SU-DHL-6 (cell line): ENCODE measurements around the gene AKAP6.

ENCODE experiments used
- H2AFZ ChIP-seq: fragments of 200-600 bp; sonication (generic); 2 replicates; pipeline ENCODE4 v1.6.1; 2014; ENCODE audit warnings: low read depth, mild to moderate bottlenecking, moderate library complexity, mixed read lengths, antibody characterized with exemption, low read length; ENCODE audit not compliant: severe bottlenecking
- H3F3A ChIP-seq: fragments of 200-600 bp; shearing (Covaris generic); 2 replicates; pipeline ENCODE4 v1.6.0; 2016; ENCODE audit warnings: antibody characterized with exemption, mild to moderate bottlenecking; ENCODE audit not compliant: insufficient read depth
- H3K27ac ChIP-seq: fragments of 200-600 bp; sonication (generic); 2 replicates; pipeline ENCODE4 v1.5.1; 2016; ENCODE audit warnings: low read depth, mild to moderate bottlenecking, low read length, moderate library complexity, mixed read lengths
- H3K27me3 ChIP-seq: fragments of 200-600 bp; sonication (generic), shearing (Covaris generic); 2 replicates; pipeline ENCODE4 v1.6.0; 2014; ENCODE audit warnings: mild to moderate bottlenecking, low read length
- H3K36me3 ChIP-seq: fragments of 200-600 bp; sonication (generic); 2 replicates; pipeline ENCODE4 v1.6.1; 2014; ENCODE audit warnings: mild to moderate bottlenecking, low read length, mixed read lengths
- H3K4me2 ChIP-seq: fragments of 300-600, 200-600 bp; shearing (Covaris generic), sonication (generic); 2 replicates; pipeline ENCODE4 v1.6.0; 2014; ENCODE audit warnings: low read length, low read depth, mild to moderate bottlenecking; ENCODE audit not compliant: poor library complexity, severe bottlenecking
- H3K4me3 ChIP-seq: fragments of 200-600 bp; sonication (generic); 2 replicates; pipeline ENCODE4 v1.5.1; 2014; ENCODE audit warnings: antibody characterized with exemption, low read length, mild to moderate bottlenecking, mixed read lengths; ENCODE audit not compliant: insufficient read depth, poor library complexity, severe bottlenecking
- H3K79me2 ChIP-seq: fragments of 200-600 bp; sonication (generic); 2 replicates; pipeline ENCODE4 v1.6.1; 2014; ENCODE audit warnings: mild to moderate bottlenecking, low read length, moderate library complexity; ENCODE audit not compliant: insufficient read depth
- H3K9ac ChIP-seq: fragments of 200-600 bp; sonication (generic); 2 replicates; pipeline ENCODE4 v1.7.0; 2014; ENCODE audit warnings: mild to moderate bottlenecking, low read length
- H3K9me2 ChIP-seq: fragments of 200-600 bp; sonication (generic); replicated peaks from 2 replicates; pipeline ENCODE4 v1.6.1; 2014; ENCODE audit warnings: low read length; ENCODE audit not compliant: insufficient read depth
- H3K9me3 ChIP-seq: fragments of 200-600 bp; sonication (generic); 2 replicates; pipeline ENCODE4 v1.6.1; 2014; ENCODE audit warnings: low read length, mixed read lengths; ENCODE audit not compliant: insufficient read depth
- H4K20me1 ChIP-seq: fragments of 200-600 bp; sonication (generic); 2 replicates; pipeline ENCODE4 v1.6.1; 2014; ENCODE audit warnings: low read depth, mild to moderate bottlenecking, antibody characterized with exemption, low read length, moderate library complexity, mixed read lengths
- CTCF ChIP-seq: fragments of 200-600 bp; sonication (generic); IDR thresholded peaks from one replicate; pipeline ENCODE4 v1.5.1; 2017; ENCODE audit warnings: antibody characterized with exemption, mild to moderate bottlenecking, low read length, moderate library complexity; ENCODE audit not compliant: insufficient read depth, poor library complexity, severe bottlenecking
- EZH2phosphoT487 ChIP-seq: fragments of 200-600 bp; sonication (generic), shearing (Covaris generic); conservative IDR thresholded peaks from 2 replicates; pipeline ENCODE4 v1.6.1; 2018; ENCODE audit warnings: mild to moderate bottlenecking, antibody characterized with exemption, low read length, moderate library complexity, mixed read lengths

Gene AKAP6

GRCh38 chr14:32304296-32304695 lies 24.8 kb upstream of the AKAP6 start:
- Histone ChIP-seq H3K9me2 (no peaks in the 10 kb centered on the region), H3K79me2 (no peaks in the 10 kb centered on the region), H3K27ac (no peak overlapping the region), H3K9ac (no peak overlapping the region), H3K4me2 (no peak overlapping the region), H2AFZ (no peak overlapping the region), H3K36me3 (no peaks in the 10 kb centered on the region), H4K20me1 (no peaks in the 10 kb centered on the region), H3F3A (no peaks in the 10 kb centered on the region), H3K4me3 (no peak overlapping the region), H3K27me3 (no peaks in the 10 kb centered on the region), H3K9me3 (no peaks in the 10 kb centered on the region)
- TF ChIP-seq EZH2phosphoT487 (no peak), CTCF (no peak)

GRCh38 chr14:32306549-32306948 lies 22.5 kb upstream of the AKAP6 start:
- H3K4me3 ChIP-seq: no peak overlapping the region
- H3K9me2 ChIP-seq: no peaks in the 10 kb centered on the region
- TF ChIP-seq CTCF: no peak
- no peak for TF ChIP-seq EZH2phosphoT487
- no peaks in the 10 kb centered on the region for H3K9me3 ChIP-seq
- no peaks in the 10 kb centered on the region for H4K20me1 ChIP-seq
- no peaks in the 10 kb centered on the region for H3K27me3 ChIP-seq
- no peak overlapping the region for H2AFZ ChIP-seq
- H3K4me2 ChIP-seq: no peak overlapping the region
- no peaks in the 10 kb centered on the region for H3K36me3 ChIP-seq
- H3K79me2 ChIP-seq: no peaks in the 10 kb centered on the region
- H3K9ac ChIP-seq: no peak overlapping the region
- H3K27ac ChIP-seq: no peak overlapping the region
- H3F3A ChIP-seq: no peaks in the 10 kb centered on the region

GRCh38 chr14:32307881-32308582 lies 21.1 kb upstream of the AKAP6 start:
- H3K9me3 ChIP-seq: no peaks in the 10 kb centered on the region
- no peak overlapping the region for H2AFZ ChIP-seq
- no peaks in the 10 kb centered on the region for H3K9me2 ChIP-seq
- H3K79me2 ChIP-seq: no peaks in the 10 kb centered on the region
- H3K27me3 ChIP-seq: no peaks in the 10 kb centered on the region
- TF ChIP-seq CTCF: no peak
- TF ChIP-seq EZH2phosphoT487: no peak
- H3F3A ChIP-seq: no peaks in the 10 kb centered on the region
- H3K27ac ChIP-seq: no peak overlapping the region
- H3K9ac ChIP-seq: no peak overlapping the region
- no peak overlapping the region for H3K4me2 ChIP-seq
- H3K36me3 ChIP-seq: no peaks in the 10 kb centered on the region
- no peak overlapping the region for H3K4me3 ChIP-seq
- no peaks in the 10 kb centered on the region for H4K20me1 ChIP-seq
